HG02870 (cell line): ENCODE measurements around the gene EEF1A1.
"Not testable (repeated sequence)": the region's sequence is repeated elsewhere in the genome, so short reads cannot be mapped to it uniquely, and the experiment has no call there.

ENCODE experiments used
- ATAC-seq: cut with Tn5 transposase; IDR thresholded peaks from one replicate; pipeline ENCODE4 v1.9.1; 2021; ENCODE audit warnings: mild to moderate bottlenecking, moderate library complexity; ENCODE audit not compliant: unreplicated experiment

Gene EEF1A1

DNA sequence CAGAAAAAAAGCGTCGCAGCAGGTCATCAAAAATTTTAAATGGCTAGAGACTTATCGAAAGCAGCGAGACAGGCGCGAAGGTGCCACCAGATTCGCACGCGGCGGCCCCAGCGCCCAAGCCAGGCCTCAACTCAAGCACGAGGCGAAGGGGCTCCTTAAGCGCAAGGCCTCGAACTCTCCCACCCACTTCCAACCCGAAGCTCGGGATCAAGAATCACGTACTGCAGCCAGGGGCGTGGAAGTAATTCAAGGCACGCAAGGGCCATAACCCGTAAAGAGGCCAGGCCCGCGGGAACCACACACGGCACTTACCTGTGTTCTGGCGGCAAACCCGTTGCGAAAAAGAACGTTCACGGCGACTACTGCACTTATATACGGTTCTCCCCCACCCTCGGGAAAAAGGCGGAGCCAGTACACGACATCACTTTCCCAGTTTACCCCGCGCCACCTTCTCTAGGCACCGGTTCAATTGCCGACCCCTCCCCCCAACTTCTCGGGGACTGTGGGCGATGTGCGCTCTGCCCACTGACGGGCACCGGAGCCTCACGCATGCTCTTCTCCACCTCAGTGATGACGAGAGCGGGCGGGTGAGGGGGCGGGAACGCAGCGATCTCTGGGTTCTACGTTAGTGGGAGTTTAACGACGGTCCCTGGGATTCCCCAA is at the start of gene EEF1A1:
EEF1A1 (minus strand) TSS at position 345 of the 663 bp plus-strand sequence. CDS start 1,006 bp downstream, outside the sequence.
- peak; percentile 56 for ATAC-seq

- no peak for ATAC-seq
Observed at GRCh38 chr6:73569121-73569520, 48.3 kb upstream of the EEF1A1 start.

GRCh38 chr6:73566954-73567591 is 46.2 kb upstream of the EEF1A1 start:
- ATAC-seq = no peak

- not testable (repeated sequence) for ATAC-seq
Observed at GRCh38 chr6:73566486-73566871, 45.6 kb upstream of the EEF1A1 start.

- ATAC-seq = no peak
Observed at GRCh38 chr6:73565767-73566485, 45.1 kb upstream of the EEF1A1 start.

GRCh38 chr6:73564578-73565345 is 43.9 kb upstream of the EEF1A1 start:
- no peak for ATAC-seq

- no peak for ATAC-seq
Observed at GRCh38 chr6:73562558-73562957, 41.7 kb upstream of the EEF1A1 start.

DNA sequence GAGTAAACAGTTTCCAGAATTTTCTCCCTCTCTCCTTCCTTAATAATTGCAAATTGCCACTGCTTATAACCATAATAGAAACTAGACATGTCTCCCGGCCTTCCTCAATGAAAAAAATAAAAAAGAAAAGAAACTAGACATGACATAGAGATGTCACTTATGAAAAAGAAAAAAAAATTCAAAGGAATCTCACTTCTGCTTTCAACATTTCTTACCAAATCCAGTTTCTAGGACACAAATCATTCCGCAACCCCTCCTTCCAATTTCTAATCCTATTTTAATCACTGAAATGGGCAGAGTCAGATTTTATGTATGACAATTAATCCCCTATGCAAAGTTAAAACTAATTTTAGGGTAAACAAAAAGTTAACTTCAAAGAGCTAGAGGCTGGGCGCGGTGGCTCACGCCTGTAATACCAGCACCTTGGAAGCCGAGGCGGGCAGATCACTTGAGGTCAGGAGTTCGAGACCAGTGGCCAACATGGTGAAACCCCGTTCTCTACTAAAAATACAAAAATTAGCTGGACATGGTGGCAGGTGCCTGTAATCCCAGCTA is 40.1 kb upstream of the EEF1A1 start:
- ATAC-seq = peak; percentile 53

DNA sequence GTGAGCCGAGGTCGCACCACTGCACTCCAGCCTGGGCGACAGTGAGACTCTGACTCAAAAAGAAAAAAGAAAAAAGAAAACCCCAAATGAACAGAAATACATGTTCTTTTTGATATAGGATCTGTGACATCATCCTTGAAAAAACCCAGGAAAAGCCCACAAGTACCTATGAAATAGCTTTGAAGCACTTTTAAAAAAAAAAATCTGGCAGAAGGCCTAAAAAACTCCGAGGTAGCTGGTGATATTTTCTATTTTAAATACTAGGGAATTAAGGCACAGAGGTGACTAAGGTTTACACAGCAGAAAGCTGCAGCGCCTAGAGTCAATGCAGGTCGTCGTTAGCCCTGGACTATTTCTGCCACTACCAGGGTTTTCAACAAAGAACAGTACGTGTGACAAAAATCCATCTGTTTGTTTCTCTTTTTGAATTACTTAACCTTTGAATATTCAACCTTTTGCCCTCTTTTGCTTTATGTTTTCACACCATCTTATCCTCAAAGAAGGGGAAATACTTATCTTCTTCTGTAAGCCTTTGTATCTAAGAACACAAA is 39.4 kb upstream of the EEF1A1 start:
- ATAC-seq = peak; percentile 34

DNA sequence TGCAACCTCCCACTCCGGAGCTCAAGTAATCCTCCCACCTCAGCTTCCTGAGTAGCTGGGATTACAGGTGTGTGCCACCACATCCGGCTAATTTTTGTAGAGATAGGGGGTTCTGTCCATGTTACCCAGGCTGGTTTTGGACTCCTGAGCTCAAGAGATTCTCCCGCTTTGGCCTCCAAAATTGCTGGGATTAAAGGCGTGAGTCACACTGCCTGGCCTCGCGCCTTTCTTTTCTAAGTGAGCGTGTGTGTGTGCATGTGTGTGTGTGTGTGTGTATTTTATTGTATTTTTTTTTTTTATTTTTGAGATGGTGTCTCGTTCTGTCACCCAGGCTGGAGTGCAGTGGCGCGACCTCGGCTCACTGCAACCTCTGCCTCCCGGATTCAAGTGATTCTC is 38.6 kb upstream of the EEF1A1 start:
- not testable (repeated sequence) for ATAC-seq

GRCh38 chr6:73558624-73559398 is 38.0 kb upstream of the EEF1A1 start:
- ATAC-seq = no peak

DNA sequence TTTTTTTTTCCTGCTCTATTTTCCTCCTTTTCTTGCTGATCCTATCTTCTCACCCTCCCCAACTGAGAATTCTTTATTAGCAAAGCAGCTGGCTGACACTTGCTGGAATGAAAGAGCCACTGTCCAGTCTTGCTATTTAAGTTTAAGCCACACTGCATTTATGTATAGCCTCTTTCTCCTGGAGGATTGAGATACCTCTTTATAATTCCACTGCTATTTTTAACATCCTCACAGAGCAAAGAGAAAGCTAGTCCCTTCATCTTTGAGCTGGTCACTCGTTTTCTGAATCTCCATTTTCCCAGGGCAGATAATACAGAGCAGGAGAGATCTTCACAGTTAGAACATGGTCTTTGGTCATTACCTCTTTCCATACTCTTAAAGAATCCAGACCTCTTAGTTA is 36.0 kb upstream of the EEF1A1 start:
- no peak for ATAC-seq

DNA sequence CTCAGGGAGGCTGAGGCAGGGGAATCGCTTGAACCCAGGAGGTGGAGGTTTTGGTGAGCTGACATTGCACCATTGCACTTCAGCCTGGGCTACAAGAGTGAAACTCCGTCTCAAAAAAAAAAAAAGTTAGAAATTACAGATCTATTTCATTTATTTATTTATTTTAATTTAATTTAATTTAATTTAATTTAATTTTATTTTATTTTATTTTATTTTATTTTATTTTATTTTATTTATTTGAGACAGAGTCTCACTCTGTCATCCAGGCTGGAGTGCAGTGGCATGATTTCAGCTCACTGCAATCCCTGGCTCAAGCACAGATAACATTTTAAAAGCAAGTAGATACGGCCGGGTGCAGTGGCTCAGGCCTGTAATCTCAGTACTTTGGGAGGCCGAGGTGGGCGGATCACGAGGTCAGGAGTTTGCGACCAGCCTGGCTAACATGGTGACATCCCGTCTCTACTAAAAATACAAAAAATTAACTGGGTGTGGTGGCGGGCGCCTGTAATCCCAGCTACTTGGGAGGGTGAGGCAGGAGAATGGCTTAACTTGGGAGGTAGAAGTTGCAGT is 34.6 kb upstream of the EEF1A1 start:
- ATAC-seq = not testable (repeated sequence)

- ATAC-seq = not testable (repeated sequence)
Observed at GRCh38 chr6:73551115-73551514, 30.3 kb upstream of the EEF1A1 start.

- no peak for ATAC-seq
Observed at GRCh38 chr6:73548458-73549446, 27.9 kb upstream of the EEF1A1 start.

DNA sequence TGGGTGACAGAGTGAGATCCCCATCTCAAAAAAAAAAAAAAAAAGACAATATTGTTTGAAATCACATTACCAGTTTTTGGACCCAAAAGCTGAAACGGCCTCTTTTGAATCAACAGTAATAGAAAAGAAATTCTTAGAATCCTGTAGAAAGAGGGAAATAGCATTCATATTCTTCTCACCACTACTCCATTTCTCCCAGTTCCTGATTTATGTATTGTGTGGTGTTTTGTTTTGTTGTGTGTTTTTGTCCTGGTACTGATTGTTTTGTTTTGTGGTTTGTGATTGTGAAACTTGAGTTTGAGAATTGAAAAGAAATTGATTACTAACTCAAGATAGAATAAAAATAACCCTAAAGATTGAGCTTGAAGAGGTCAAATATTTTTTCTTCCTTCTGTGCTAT is 26.2 kb upstream of the EEF1A1 start:
- no peak for ATAC-seq

- no peak for ATAC-seq
Observed at GRCh38 chr6:73542891-73543290, 22.1 kb upstream of the EEF1A1 start.

DNA sequence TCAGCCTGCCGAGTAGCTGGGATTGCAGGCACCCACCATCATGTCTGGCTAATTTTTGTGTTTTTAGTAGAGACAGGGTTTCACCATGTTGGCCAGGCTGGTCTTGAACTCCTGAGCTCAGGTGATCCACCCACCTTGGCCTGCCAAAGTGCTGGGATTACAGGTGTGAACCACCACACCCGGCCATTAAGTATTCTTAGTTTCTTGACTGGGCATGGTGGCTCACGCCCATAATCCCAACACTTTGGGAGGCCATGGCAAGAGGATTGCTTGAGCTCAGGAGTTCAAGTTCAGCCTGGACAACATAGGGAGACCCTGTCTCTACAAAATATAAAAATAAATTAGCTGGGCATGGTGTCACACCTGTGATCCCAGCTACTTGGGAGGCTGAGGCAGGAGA is 21.6 kb upstream of the EEF1A1 start:
- not testable (repeated sequence) for ATAC-seq
